ENCODE measurements around the gene SURF2.

DNA sequence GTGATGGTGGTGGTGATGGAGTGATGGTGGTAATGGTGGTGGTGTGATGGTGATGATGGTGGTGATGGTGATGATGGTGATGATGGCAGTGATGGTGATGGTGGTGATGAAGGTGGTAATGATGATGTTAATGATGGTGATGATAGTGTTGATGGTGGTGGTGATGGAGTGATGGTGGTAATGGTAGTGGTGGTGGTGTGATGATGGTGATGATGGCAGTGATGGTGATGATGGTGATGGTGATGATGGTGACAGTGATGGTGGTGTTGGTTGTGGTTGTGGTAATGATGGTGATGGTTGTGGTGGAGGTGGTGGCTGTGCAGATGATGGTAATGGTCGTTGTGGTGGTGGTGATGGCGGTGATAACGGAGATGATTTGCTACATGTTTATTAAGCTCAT, 27.1 kb downstream of the SURF2 start:
- no peak for TF ChIP-seq RAD21 (IDR thresholded peaks at IDR 0.05; ENCODE audit: low read depth)
- TF ChIP-seq FOXM1 (IDR thresholded peaks at IDR 0.05; ENCODE audit: borderline replicate concordance, low read depth), result no peak
- no peak for TF ChIP-seq MAX (IDR thresholded peaks at IDR 0.05)
- TF ChIP-seq YY1 (IDR thresholded peaks at IDR 0.05; ENCODE audit: low read depth), result no peak
- TF ChIP-seq EP300 (IDR thresholded peaks at IDR 0.05; ENCODE audit: borderline replicate concordance), result no peak
- TF ChIP-seq, protein P1, sequence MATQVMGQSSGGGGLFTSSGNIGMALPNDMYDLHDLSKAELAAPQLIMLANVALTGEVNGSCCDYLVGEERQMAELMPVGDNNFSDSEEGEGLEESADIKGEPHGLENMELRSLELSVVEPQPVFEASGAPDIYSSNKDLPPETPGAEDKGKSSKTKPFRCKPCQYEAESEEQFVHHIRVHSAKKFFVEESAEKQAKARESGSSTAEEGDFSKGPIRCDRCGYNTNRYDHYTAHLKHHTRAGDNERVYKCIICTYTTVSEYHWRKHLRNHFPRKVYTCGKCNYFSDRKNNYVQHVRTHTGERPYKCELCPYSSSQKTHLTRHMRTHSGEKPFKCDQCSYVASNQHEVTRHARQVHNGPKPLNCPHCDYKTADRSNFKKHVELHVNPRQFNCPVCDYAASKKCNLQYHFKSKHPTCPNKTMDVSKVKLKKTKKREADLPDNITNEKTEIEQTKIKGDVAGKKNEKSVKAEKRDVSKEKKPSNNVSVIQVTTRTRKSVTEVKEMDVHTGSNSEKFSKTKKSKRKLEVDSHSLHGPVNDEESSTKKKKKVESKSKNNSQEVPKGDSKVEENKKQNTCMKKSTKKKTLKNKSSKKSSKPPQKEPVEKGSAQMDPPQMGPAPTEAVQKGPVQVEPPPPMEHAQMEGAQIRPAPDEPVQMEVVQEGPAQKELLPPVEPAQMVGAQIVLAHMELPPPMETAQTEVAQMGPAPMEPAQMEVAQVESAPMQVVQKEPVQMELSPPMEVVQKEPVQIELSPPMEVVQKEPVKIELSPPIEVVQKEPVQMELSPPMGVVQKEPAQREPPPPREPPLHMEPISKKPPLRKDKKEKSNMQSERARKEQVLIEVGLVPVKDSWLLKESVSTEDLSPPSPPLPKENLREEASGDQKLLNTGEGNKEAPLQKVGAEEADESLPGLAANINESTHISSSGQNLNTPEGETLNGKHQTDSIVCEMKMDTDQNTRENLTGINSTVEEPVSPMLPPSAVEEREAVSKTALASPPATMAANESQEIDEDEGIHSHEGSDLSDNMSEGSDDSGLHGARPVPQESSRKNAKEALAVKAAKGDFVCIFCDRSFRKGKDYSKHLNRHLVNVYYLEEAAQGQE (IDR thresholded peaks at IDR 0.05; ENCODE audit: low read depth), result no peak
- no peak for TF ChIP-seq CEBPB (IDR thresholded peaks at IDR 0.05)
- TF ChIP-seq TAF1 (IDR thresholded peaks at IDR 0.05; ENCODE audit: low read depth), result no peak
- TF ChIP-seq TCF12 (IDR thresholded peaks at IDR 0.05; ENCODE audit: low read depth), result no peak
- no peak for TF ChIP-seq USF1 (IDR thresholded peaks at IDR 0.05)

All from Ishikawa (cell line).